HepG2 (cell line): Measurements from ENCODE around the gene CUL9. TPM values are rescaled to one million over a fixed set of nuclear protein-coding genes. Genes with fewer than 3 reads are reported as not detected.

Experiments
- ADNP ChIP-seq: sonication (generic); formaldehyde crosslinking; IDR thresholded peaks from 2 replicates; pipeline ENCODE4 v1.4.0; 2020; ENCODE audit warnings: missing genetic modification reagents
- ATF1 ChIP-seq: IDR thresholded peaks from 2 replicates; pipeline ENCODE4 v1.6.1; 2016; ENCODE audit warnings: mild to moderate bottlenecking, control low read depth
- ATF7 ChIP-seq, 2 experiments: fragments of 450-650 bp in 1 of 2; sonication (generic) in 1 of 2; formaldehyde crosslinking in 1 of 2; IDR thresholded peaks; 2 replicates each; pipeline versions ENCODE4 v1.4.0 to v1.6.1; 2016 to 2020; ENCODE audit warnings: antibody characterized with exemption in 1 of 2, mild to moderate bottlenecking in 1 of 2, missing genetic modification reagents in 1 of 2
- BRCA1 ChIP-seq: sonication (generic); formaldehyde crosslinking; IDR thresholded peaks from 2 replicates; pipeline ENCODE4 v1.4.0; 2020; ENCODE audit warnings: missing genetic modification reagents
- ELF3 ChIP-seq: IDR thresholded peaks from 2 replicates; pipeline ENCODE4 v1.6.1; 2016; ENCODE audit warnings: missing genetic modification reagents, missing compliant biosample characterization
- HOXA5 ChIP-seq: sonication (generic); formaldehyde crosslinking; IDR thresholded peaks from 2 replicates; pipeline ENCODE4 v1.4.0; 2020; ENCODE audit warnings: missing genetic modification reagents
- NR2F2 ChIP-seq: IDR thresholded peaks from 2 replicates; pipeline ENCODE4 v1.6.1; 2012; ENCODE audit warnings: low read depth, inconsistent platforms, borderline replicate concordance
- PITX1 ChIP-seq: sonication (generic); formaldehyde crosslinking; IDR thresholded peaks from 2 replicates; pipeline ENCODE4 v1.5.1; 2020; ENCODE audit warnings: mild to moderate bottlenecking, missing genetic modification reagents
- RCOR2 ChIP-seq: IDR thresholded peaks from 2 replicates; pipeline ENCODE4 v1.6.1; 2016; ENCODE audit warnings: missing biosample characterization, missing genetic modification reagents
- SIN3A ChIP-seq: IDR thresholded peaks from 2 replicates; pipeline ENCODE4 v1.6.1; 2011; ENCODE audit warnings: low read depth, mild to moderate bottlenecking, control low read depth, low read length, borderline replicate concordance
- ZFP36L2 ChIP-seq: sonication (generic); formaldehyde crosslinking; IDR thresholded peaks from 2 replicates; pipeline ENCODE4 v1.4.0; 2020; ENCODE audit warnings: missing genetic modification reagents
- ZNF496 ChIP-seq: sonication (generic); formaldehyde crosslinking; IDR thresholded peaks from 2 replicates; pipeline ENCODE4 v1.8.1; 2023; ENCODE audit warnings: mild to moderate bottlenecking, moderate library complexity, missing genetic modification reagents; ENCODE audit not compliant: insufficient replicate concordance
- ZNF749 ChIP-seq: sonication (generic); formaldehyde crosslinking; IDR thresholded peaks from 2 replicates; pipeline ENCODE4 v1.8.0; 2022; ENCODE audit warnings: mild to moderate bottlenecking, missing genetic modification reagents, moderate library complexity, borderline replicate concordance
- ZNF768 ChIP-seq: sonication (generic); formaldehyde crosslinking; IDR thresholded peaks from 2 replicates; pipeline ENCODE4 v1.4.0; 2020; ENCODE audit warnings: missing genetic modification reagents
- polyA plus RNA-seq, 8 experiments: library from polyadenylated mRNA; depleted of rRNA in 3 of 8; stranded (reverse) in 7 of 8; unstranded in 1 of 8; fragments of >200 nt; fragmentation: Illumina TruSeq in 4 of 8; extraction: Trizol in 4 of 8; gene quantifications; 2 replicates each; pipeline versions ENCODE4 v1.2.1 to v1.2.3, GENCODE V29; 2011 to 2016; ENCODE audit warnings: low read depth in 4 of 8, missing spikeins in 1 of 8, mixed read lengths in 1 of 8; ENCODE audit not compliant: insufficient read depth in 1 of 8
- total RNA-seq, 5 experiments: library from RNA; depleted of rRNA; stranded (reverse); fragments of >200 nt; fragmentation: Illumina TruSeq; extraction: Trizol; gene quantifications; 2 replicates each; pipeline ENCODE4 v1.2.3, GENCODE V29; 2016; ENCODE audit warnings: low read depth in 1 of 5
- TF ChIP-seq, protein P1 (sequence below), 2 experiments: sonication (generic) in 1 of 2; formaldehyde crosslinking in 1 of 2; IDR thresholded peaks; 2 replicates each; pipeline versions ENCODE4 v1.4.0 to v1.6.1; 2018 to 2020; ENCODE audit warnings: missing genetic modification reagents in 2 of 2, borderline replicate concordance in 1 of 2, low read depth in 1 of 2, mild to moderate bottlenecking in 1 of 2, missing biosample characterization in 1 of 2
- TF ChIP-seq, protein P2 (sequence below): sonication (generic); formaldehyde crosslinking; IDR thresholded peaks from 2 replicates; pipeline ENCODE4 v1.8.1; 2023; ENCODE audit warnings: mild to moderate bottlenecking, missing genetic modification reagents
- TF ChIP-seq, protein P3 (sequence below): sonication (generic); formaldehyde crosslinking; IDR thresholded peaks from 2 replicates; pipeline ENCODE4 v1.5.0; 2020; ENCODE audit warnings: mild to moderate bottlenecking, missing genetic modification reagents

Gene CUL9
- total and polyA plus RNA-seq, 2 of the 13 experiments (the other 11 are each of a cell fraction or from before 2014, with no cell fraction given), result 11.4 to 13.7 TPM

DNA sequence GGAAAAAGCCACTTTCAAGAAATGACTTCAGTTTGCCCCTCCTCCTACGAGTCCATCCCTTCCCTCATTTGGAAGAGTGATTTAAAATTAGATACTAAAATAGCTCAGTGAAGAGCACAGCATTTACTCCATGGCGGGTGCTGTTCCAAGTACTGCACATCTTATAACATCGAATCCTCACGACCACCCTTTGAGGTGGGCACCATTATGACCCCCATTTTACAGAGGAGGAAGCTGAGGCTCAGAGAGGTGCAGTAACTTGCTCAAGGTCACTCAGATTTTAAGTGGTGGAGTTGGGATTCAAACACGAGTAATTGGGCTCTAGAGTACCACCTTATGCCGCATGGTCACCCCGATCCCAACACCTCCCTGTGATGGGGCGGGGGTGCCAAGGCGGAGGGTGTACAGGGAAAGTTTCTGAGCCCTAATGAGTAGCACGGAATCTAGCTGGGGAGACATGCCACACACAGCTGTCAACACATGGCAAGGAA, 86.8 kb downstream of the CUL9 start (continued):
- TF ChIP-seq, protein P1, sequence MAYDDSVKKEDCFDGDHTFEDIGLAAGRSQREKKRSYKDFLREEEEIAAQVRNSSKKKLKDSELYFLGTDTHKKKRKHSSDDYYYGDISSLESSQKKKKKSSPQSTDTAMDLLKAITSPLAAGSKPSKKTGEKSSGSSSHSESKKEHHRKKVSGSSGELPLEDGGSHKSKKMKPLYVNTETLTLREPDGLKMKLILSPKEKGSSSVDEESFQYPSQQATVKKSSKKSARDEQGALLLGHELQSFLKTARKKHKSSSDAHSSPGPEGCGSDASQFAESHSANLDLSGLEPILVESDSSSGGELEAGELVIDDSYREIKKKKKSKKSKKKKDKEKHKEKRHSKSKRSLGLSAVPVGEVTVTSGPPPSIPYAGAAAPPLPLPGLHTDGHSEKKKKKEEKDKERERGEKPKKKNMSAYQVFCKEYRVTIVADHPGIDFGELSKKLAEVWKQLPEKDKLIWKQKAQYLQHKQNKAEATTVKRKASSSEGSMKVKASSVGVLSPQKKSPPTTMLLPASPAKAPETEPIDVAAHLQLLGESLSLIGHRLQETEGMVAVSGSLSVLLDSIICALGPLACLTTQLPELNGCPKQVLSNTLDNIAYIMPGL (CRISPR knock-in tag; IDR thresholded peaks at IDR 0.05; ENCODE audit: borderline replicate concordance in 1 of 2, low read depth in 1 of 2), result 0 out of 4 replicates have a peak, but pooled peaks of 1 of the 2 experiments have one; percentile 3
- TF ChIP-seq ELF3 (no peak), SIN3A (no peak), PITX1 (CRISPR knock-in tag) (0 out of 2 replicates have a peak, but pooled peaks have one; percentile 41), ADNP (CRISPR knock-in tag) (peak; percentile 61; the same call in 1 of the 2 replicates), RCOR2 (CRISPR knock-in tag) (0 out of 2 replicates have a peak, but pooled peaks have one; percentile 36), ATF1 (CRISPR knock-in tag) (no peak), BRCA1 (CRISPR knock-in tag) (no peak), ZNF749 (CRISPR knock-in tag) (no peak), ATF7 (IDR thresholded peaks at IDR 0.05) (no peak), ATF7 (CRISPR knock-in tag; IDR thresholded peaks at IDR 0.05) (0 out of 2 replicates have a peak, but pooled peaks have one; percentile 7), ZFP36L2 (CRISPR knock-in tag) (no peak), ZNF496 (CRISPR knock-in tag) (no peak), HOXA5 (CRISPR knock-in tag) (no peak), NR2F2 (no peak), ZNF768 (CRISPR knock-in tag) (peak; percentile 84)
- TF ChIP-seq, protein P2, sequence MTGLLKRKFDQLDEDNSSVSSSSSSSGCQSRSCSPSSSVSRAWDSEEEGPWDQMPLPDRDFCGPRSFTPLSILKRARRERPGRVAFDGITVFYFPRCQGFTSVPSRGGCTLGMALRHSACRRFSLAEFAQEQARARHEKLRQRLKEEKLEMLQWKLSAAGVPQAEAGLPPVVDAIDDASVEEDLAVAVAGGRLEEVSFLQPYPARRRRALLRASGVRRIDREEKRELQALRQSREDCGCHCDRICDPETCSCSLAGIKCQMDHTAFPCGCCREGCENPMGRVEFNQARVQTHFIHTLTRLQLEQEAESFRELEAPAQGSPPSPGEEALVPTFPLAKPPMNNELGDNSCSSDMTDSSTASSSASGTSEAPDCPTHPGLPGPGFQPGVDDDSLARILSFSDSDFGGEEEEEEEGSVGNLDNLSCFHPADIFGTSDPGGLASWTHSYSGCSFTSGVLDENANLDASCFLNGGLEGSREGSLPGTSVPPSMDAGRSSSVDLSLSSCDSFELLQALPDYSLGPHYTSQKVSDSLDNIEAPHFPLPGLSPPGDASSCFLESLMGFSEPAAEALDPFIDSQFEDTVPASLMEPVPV (CRISPR knock-in tag), result no peak
- TF ChIP-seq, protein P3, sequence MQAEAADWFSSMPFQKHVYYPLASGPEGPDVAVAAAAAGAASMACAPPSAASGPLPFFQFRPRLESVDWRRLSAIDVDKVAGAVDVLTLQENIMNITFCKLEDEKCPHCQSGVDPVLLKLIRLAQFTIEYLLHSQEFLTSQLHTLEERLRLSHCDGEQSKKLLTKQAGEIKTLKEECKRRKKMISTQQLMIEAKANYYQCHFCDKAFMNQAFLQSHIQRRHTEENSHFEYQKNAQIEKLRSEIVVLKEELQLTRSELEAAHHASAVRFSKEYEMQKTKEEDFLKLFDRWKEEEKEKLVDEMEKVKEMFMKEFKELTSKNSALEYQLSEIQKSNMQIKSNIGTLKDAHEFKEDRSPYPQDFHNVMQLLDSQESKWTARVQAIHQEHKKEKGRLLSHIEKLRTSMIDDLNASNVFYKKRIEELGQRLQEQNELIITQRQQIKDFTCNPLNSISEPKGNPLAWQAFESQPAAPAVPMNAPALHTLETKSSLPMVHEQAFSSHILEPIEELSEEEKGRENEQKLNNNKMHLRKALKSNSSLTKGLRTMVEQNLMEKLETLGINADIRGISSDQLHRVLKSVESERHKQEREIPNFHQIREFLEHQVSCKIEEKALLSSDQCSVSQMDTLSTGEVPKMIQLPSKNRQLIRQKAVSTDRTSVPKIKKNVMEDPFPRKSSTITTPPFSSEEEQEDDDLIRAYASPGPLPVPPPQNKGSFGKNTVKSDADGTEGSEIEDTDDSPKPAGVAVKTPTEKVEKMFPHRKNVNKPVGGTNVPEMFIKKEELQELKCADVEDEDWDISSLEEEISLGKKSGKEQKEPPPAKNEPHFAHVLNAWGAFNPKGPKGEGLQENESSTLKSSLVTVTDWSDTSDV, result no peak
